Urothelium cell line (cell line): Measurements from ENCODE around the gene MORN1.

Source experiments
- DNase-seq: peaks from one replicate; pipeline ENCODE4 v3.0.0; 2011; ENCODE audit warnings: low spot score, mixed read lengths
- FAIRE-seq: peaks from 2 replicates; lab custom pipeline; 2011; peaks lifted over from hg19 to GRCh38; lab: Jason Lieb, UNC

Gene MORN1

DNA sequence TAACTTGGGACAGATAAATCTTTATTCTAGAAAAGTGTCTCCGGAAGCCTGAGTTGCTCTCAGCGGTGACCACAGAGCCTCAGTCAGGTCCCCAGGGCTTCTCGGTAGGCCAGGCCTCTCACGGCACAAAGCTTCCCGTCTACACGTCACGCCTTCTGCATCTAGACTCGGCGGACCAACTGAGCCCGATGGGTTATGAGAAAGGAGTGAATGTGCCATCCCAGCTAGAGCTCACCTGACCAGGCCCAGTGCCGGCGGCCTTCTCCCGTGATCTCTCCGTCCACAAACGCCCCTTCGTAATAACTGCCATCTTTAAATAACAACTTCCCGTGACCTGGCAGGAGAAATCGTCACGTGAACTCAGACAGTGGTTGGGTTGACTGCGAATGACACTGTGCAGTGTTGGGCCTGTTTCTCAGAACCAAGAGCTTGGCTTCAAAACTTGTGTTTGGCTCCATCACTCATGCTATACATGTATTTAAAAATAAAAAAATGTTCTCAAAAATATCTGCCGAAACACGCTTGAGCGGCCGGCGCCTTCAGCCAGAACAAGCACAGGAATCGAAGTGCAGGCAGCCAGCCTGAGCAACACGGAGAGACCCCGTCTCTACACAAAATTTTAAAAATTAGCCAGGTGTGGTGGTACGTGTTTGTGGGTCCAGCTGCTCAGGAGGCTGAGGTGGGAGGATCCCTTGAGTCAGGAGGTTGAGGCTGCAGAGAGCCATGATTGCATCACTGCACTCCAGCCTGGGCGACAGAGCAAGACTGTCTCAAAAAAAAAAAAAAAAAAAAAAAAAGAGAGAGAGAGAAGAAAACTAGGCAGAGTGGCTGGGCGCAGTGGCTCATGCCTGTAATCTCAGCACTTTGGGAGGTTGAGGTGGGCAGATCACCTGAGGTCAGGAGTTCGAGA, 3.1 kb downstream of the MORN1 start:
- no peak for FAIRE-seq

DNA sequence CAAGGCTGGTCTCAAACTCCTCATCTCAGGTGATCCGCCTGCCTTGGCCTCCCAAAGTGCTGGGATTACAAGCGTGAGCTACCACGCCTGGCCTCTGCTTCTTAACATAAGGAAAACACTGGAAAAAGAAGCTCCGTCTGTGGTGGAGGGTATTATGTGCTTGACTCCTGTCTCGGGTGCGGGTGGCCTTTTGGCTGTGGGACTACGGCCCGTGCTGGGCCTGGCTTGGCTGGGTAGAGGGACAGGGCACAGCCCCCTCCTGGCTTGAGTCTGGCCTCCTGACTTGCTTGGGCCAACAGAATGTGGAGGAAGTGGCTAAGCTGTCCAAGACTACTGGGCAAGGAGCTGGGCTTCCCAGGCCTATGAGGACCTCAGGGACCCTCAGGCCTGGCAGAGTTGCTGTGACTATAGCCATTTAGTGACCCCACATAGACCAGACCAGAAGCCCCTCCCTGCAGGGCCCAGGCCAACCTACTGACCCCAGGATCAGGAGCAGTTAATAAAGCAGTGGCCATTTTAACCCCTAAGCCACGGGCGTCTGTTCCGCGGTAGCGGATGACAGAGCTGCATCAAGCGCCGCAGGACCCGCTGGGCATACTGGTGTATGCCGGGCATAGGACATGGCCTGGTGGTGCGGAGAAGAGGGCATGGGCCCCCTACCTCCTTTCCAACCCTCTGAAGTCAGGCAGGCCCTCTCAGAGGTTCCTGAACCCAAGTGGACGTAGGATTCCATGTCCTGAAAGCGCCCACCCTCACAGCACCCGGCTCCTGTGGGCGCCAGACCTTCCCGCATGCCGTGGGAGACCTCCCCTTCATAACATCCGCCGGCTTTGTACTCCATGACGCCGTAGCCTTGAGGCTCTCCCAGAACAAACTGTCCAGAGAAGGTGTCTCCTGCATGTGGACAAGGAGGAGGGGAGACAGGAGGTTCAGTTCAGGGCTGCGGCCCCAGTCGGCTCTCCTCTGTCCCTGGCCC, 4.4 kb downstream of the MORN1 start:
- DNase-seq: no peak
- no peak for FAIRE-seq

More for the DNA sequence above, 3.1 kb downstream of the MORN1 start:
- DNase-seq: no peak

DNA sequence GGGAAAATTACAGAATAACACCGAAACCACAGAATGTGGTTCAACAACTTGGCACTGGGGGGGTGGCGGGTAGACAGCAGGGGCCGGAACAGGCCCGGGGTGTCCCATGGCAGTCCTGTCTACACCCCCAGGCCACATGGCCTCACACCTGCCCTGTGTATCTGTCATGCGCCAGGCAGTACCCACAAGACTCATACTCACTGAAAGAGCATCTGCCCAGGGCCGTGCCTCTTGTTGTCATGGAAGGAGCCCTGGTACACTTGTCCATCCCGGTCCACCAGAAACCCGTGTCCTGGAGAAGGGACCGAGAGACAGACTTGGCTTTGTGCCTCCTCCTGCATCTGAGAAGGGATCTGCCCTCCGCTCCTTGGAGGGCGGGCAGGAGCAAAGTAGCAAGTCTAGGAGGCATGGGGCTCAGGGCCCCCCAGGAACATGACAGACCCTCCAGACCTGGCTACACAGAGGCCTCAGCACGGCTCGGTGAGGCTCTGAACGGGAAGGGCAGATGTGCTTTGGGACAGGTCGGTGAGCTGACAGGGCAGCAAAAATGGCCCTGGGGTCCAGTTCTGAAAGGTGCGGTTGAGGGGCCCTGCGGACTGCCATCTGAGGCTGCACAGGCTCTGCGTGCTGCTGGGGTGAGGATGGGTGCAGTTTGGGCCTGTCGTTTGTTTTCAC, 5.6 kb downstream of the MORN1 start:
- FAIRE-seq: no peak
- DNase-seq: no peak

DNA sequence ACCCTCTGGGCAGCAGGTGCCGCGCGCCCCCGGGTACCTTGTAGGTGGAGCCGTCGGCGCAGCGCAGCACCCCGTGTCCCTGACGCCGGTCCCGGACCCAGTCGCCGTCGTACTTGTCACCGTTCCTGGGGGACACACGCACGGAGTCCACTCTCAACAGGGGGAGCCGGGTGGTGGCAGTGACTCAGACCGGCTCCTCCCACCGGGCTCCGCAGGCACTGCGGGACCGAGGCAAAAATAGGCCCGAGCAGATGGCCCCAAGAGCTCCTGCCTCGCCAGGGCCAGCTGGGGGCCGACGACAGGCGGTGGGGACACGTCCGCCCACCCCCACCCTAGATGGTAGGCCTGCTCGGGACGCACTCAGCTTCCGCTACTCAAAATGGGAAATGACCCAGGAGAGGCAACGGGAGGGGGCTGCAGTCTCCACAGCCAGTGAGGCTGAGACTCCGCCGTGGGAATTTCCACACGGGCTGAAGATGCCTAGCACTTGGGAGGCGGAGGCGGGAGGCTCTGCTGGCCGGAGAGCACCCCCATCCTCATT, 6.3 kb downstream of the MORN1 start:
- FAIRE-seq (no peak), DNase-seq (no peak)

DNA sequence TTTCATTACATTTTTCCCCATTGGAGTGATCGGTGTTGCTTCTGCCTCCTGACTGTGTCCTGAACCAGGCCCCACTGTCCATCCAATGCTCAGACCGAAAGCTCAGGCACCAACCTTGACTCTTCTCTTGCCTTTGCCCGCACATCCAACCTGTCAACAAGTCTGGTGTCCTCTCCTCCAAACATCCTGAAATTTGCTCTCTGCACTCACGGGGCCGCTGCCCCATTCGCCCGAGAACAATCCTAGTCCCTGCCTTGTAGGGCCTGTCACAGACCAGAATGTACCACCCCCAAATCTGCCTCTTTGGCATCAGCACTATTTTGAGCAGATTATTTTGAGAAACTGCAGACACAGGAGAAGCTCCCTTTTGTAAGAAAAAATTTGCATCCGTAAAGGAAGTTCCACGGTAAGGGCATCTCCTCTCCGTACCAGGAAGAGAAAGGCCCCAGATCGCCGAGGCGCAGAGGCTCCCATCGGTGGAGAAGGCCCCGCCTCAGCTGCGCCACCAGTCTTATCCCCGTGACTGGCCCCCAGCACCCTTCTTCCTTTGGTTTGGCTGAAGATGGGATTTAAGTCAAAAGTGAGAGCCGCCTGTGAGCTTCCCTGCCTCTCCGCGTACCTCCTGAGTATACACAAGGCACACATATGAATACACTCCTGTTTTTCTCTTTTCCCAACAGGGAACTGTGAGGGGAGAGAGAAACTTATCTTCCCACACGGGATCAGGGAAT, 7.1 kb downstream of the MORN1 start:
- no peak for FAIRE-seq
- DNase-seq: no peak

DNA sequence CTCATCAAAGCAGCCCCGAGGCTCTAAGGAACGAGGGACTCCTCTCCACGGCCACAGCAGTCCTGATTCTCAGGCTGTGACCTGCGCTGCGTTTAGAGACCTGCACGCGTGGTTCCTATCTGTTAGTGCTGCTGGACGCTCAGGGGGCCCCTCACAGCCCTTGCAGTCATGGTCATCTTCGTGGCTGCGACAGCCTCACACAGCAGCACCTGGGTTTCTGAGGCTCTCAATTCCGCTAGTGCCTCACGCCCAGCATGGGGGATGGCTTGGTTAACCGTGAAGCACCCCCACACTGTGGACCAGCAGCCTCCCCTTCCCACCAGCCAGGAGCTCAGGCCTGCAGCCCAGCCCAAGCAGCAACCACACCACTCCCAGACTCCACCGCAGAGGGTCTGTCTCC, 7.8 kb downstream of the MORN1 start:
- no peak for FAIRE-seq
- DNase-seq: no peak

DNA sequence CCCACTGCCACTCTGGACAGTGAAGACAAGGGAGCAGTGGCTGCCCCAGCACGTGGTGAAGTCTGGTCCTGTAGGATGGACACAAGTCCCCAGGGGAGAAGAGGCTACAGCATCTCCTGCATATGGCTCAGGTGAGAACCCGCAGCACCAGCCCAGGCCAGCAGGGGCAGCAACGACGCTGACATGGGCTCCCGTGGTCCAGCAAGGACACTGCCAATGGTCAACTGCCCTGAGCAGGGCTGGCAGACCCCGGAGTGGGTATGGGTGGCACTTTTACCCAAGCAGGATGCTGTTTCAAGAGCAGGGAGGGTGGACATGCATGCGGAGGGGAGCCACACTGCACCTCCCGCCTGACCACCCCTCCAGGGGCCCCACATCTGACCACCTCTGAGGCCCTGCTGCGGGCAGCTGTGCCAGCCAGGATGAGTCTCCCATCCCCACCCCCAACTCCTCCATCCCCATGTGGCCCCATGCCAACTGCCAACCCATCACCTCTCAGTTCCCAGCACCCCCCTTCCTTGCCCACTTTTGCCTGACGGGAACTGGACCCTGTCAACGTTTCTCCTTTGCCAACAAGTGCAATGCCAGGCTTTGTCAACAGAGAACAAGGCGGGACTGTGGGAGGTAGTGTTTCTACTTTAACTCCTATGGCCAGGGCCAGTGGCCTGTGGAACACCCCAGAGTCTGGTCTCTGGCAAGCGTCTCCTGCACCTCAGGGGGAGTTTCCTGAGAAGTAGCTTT, 8.6 kb downstream of the MORN1 start:
- DNase-seq: peak; percentile 58
- FAIRE-seq: no peak

DNA sequence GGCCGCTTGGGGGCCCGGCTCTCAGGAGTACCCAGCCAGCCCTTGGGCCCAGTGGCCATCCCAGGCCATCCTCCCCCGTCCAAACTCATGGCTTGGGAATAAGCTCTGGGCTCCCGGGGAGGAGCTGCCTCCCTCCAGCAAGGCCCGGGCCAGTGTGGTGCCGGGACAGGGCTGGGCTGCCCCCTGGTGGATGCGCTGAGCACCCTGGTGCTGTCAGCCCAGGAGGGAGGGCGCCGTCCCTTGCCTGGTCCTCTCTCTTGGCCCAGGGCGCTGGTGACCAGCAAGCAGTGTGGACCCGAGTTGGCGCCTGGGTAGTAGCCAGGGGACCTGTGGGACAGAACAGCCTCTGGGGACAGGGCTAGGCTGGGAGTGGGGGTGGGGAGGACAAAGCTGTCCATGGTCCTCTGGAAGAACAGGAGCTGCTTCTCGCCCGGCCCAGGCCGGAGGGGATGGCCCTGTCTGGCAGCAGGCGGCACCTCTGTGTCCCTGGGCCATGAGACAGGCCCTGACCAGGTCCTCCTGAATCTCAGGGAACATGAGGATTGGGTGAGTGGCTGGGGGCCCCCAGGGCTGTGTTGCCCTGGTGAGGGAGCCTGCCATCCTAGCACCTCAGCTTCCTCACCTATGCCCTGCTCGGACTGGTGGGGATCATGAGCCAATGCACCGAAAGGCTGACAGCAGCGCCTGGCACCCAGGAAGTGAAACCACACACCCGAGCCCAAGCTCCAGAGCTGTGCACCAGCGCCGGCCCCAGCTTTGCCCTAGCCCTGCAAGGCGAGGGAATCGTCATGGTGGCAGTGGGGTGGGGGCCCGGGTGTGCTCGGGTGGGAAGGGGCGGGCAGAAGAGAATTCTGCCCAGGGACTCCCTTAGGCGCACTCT, 9.4 kb downstream of the MORN1 start:
- FAIRE-seq (no peak), DNase-seq (peak; percentile 82)

DNA sequence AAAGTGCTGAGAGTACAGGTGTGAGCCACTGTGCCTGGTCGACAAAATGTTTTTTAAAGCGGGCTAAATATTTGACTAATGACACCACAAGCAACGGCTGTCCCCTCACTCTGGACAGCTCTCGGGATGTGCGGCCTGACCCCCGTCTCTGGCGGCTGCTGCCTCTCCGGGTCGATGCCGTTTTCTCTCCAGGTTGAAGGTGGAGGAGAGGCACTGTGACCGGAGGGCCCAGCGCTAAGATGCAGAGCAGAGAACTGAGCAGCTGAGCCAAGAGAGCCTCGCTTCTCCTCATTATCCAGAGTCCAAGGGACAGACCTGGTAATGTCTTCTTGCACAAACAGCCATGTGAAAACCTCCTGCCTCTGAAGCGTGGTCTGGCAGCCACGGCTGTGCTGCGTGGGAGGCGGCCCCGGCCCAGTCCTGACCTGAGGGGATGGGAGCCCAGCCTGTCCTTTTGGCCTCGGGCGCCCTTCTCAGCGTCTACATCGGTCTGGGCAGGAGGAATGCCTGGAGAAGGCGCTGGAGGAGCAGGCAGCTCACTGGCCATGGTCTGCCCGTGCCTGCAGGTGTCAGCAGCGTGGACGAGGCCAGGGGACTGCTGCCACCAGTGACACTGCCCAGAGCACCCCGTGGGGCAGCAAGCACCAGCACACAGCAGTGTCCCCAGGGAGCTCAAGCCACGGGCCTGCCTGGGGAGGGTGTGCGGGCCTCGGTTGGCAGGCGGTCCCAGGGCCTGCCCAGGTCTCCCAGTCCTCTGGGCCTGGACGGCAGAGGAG, 10.3 kb downstream of the MORN1 start:
- no peak for FAIRE-seq
- DNase-seq: no peak

DNA sequence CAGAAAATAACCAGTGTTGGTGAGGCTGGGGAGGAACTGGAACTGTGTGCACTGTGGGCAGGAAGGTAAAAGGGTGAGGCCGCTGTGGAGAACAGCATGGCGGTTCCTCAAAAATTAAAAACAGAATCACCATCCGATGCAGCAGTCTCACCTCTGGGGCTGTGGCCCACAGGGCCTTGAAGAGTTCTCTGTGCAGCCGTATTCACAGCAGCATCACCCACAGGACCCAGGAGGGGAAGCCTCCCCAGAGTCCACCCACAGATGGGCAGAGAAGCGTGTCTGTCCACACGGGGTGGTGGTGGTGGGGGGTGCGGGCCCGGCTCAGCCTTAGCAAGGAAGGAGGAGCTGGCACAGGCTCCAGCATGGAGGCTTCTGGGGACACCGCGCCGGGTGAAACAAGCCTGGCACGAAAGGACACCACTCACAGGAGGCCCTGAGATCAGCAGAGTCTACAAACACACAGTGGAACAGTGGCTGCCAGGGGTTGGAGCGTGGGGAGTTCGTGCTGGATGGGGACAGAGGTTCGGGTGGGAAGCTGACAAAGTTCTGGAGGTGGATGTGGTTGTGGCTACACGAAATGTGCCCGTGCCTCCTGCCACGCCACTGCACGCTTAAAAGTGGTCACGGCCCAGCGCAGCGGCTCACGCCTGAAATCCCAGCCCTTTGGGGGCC, 11.5 kb downstream of the MORN1 start:
- DNase-seq: no peak
- FAIRE-seq: no peak

DNA sequence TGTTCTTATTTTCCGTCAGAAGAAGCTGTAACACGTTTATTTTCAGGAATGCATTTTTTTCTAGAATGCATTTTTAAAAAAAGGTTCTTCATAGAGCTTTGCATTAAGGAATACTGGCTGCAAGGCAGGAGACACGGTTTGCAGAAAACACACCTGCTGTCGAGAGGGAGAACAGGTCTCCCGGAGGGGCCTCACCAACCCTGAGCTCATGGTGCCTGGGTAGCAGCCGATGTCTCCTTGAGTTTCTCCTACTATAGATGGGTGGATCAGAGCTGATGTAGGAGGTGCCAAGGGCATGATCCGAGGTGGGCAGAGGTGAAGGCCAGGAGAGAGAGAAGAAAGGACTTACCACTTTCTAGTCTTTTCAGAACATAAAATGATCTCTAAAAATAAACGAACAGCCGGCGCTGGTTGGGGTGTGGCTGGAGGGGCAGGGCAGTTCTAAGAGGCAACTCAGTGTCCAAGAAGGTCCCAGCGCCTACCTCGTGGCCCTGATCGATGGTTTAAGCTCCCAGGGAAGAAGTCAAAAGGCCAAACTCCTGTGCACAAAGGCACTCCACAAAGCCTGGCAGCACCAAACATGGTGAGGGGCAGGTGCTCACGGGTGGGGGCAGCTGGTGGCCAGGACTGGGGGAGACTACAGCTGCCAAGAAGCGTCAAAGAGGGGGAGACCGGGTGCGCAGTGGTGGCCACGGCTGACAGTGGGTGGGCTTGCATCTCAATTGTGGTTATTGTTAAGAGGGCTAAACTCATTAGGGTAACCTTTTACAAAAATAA, 12.2 kb downstream of the MORN1 start:
- no peak for FAIRE-seq
- no peak for DNase-seq

DNA sequence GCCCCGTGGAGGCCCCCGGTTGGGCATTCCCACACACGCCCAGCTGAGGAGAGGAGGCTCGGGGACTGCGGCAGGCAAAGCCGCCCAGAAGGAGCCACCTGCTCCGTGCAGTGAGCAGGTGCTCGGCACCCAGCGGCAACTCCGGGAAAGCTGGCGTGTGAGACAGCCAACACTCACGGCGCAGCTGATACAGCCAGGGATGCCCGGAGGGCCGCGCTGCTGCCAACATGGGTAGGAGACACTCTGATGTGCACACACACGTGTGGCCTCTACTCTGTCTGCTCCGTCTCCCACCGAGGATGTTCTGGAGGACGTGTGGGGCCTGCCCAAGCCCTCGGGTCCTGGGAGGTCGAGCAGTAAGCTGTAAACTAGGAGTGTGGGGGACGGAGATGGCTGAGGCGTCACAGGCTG, 12.9 kb downstream of the MORN1 start:
- no peak for FAIRE-seq
- DNase-seq: no peak

DNA sequence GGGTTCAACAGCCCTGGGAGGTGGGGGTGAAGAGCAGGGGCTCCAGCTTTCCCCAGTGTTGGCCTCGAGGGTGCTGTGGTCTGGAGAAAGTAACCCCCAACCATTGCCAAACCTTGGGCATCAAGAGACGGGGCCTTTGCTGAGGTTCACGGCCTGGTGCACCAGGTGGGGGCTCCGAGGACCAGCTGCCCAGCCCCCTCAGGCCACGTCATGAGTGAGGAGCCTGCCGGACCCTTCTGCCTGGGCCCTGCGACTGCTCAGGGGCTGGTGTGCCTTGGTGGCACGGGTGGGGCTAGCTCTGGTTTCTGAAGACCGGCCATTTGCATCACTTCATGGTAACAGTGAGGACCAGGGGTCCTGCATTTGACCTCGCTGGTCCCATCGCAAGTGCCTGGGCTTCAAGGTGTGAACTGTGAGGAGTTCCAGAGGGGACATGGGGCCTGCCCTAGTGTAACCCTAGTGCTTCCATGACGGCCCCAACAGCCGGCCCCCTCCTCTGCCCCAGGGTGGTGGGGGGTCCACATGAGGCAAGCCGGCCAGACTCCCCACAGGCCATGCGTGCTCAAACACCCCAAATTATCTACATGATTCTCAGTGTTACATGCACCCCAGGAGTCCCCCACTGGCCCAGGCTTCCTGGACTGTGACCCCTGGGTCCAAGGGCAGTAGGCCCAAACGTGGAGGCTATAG, 13.5 kb downstream of the MORN1 start:
- FAIRE-seq: no peak
- no peak for DNase-seq

DNA sequence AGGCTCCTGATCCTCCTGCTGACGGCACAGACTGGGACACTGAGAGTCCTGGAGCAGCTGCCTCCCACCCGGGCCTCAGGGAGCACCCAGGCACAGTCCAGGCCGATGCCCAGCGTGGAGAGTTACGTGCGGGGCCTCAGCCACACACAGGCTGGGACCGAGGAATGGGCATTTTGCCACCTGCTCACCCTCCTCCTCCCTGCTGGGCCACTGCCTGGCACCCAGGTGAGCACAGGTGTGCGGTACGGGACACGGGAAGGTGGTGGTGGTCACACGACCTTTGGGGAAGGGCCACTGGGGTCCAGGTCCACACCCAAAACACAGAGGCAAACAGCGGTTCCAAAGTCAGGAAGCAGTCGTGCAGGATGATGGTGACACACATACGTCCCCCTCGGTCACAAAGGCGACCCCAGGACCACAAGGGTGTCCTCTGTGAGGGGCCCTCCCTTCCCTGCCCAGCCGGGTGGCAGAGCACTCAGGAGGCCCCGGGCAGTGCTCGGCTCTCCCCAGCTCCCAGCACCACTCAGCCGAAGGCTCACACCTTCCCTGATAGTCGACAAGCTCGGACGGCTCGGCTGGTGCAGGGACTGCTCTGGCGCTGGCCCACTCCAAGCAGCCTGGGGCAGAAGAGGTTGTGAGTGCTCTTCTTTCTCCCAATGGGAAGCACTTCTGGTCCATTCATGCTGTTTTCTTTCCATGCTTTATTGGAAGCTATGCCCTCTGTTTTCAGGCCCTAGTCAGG, 14.3 kb downstream of the MORN1 start:
- FAIRE-seq: no peak
- DNase-seq: no peak

DNA sequence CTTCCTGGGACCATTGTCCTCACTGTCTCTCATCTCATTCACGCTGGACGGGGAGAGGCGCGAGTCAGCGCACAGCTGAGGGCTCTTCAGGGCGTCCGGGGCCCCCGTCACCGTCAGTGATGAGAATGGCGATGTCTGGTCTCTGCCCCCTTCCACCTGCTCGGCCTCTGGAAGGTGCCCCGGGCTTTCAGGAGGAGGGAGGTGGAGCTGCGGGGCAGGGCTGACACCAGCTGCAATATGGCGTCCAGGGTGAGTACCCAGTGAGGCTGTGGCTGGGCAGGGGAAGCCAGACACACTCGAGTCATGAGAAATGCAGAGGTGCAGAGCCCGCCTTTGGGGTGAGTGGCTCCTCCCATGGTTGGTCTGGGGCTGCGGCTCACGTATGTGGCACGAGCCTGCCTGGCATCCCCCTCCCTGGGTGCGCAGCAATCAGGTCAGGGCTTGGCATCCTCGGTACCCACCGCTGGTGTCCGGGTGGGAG, 15.1 kb downstream of the MORN1 start:
- no peak for FAIRE-seq

More for the DNA sequence above, 15.1 kb downstream of the MORN1 start:
- DNase-seq: no peak
